T-helper 1 cell (primary cell): ENCODE measurements around the gene BNC2.
"Not testable (repeated sequence)": the region's sequence is repeated elsewhere in the genome, so short reads cannot be mapped to it uniquely, and the experiment has no call there.

ENCODE experiments used
- DNase-seq, 5 donors: peaks; one replicate each; pipeline ENCODE4 v3.0.0-alpha.2; 2012 to 2020

Gene BNC2

DNA sequence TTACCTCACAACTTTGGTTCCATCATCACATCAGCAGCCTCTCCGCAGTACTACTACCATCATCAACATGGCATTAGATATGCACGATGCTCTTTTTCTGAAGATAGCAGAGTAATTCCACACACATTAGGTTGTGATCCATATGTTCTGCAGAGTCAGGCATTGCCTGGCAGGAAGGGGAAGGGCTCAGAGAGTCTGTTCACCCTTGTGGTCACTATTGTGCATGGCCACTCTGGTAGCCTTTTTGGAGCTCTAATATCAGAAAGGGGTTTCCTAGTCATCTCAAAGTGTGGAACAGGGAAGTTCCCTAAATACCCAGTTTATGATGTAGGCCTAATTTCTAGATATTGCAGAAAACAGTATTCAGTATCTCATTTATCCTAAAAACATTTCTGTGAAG lies 373.6 kb downstream of the BNC2 start:
- no peak for DNase-seq

DNA sequence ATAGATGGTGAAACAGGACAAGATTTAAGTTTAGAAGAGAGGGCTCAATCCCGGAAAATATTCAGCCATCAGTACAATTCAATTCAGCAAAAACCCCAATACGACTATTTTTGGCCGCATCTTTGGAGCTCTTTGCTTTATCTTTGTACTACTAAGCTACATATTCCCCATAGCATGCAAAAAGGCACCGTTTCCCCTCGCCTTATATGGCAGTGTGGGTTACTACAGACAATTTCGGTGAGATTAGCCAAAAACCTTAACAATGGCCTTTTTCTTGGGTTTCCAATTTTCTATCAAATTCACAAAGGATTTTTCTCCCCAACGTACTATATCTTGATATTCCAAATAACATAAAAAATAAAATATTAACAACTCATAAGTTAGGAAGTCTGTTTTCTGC lies 382.6 kb downstream of the BNC2 start:
- DNase-seq = no peak

- DNase-seq = no peak
These were observed 384.7 kb downstream of the BNC2 start for GRCh38 chr9:16485575-16486321.

DNA sequence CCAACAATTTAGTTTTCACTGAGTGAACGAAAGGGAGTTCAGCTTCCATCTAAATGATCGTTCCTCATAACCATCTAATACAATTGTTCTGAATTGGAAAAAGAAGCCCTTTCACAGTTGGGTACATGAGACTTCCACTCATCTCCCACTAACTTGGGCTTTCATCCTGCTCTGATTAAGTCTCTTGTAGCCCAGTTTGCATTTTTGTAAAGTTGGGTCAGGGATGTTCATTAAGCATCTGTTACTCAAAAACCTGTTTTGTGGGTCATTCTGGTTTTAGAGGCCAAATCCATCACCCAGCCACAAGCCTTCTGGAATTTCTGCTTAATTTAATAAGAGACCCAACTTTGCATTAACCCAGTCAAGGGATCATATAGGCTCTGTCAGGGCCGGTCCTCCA lies 385.3 kb downstream of the BNC2 start:
- DNase-seq = no peak

DNA sequence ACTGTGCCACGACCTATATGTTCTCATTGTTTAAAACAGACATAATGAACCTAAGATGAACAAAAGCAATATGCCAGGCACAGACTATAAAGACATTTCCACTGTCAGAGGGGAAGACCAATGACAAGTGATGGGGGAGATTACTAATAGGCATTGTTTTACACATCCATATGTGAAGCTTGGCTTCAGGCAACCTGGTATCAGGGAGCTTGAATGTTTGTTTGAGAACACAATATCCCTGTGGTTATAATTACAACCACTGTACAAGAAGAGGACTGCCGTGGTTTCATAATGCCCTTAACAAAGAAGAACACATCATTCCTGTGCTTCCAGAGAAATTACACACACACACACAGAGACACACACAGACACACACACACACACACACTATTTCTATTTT lies 385.7 kb downstream of the BNC2 start:
- no peak for DNase-seq

GRCh38 chr9:16484180-16484579 lies 386.3 kb downstream of the BNC2 start:
- no peak for DNase-seq

DNA sequence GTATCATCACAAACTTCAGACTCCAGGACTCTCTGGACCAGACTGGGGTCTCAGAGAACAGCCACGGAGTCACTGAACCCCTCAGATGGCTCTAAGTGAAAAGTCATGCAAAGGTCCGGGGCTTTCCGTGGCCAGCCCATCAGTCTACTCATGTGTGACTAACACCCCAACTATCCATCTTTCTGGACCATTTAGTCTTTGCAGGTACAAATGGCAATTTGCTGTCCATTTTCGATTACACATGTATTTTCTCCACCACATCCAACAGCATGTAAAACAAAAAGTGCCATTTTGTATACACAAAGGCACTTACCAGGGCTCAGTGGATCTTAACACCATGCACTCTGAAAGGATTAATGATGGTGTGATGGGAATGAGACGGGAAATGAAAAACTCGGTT lies 387.7 kb downstream of the BNC2 start:
- no peak for DNase-seq

- DNase-seq = not testable (repeated sequence)
These were observed 389.9 kb downstream of the BNC2 start for GRCh38 chr9:16480584-16480983.

DNA sequence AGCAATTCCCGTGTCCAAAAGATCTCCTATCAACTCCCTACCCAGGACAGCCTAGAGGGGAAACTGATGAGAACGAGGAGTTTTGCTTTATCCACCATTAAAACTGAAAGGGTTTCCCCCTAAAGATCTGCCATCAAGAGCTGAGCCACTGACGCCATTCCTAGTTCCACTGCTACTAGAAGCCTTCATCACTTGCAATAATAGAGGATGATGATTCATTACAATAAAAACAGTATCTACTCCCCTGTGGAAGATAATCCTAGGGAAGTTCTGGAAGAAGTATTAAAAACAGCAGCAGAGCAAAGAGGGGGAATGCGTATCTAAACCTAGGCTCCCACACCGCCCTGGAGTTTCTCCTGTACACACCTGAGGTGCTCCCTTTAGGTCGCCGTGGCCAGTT lies 394.5 kb downstream of the BNC2 start:
- DNase-seq = no peak

DNA sequence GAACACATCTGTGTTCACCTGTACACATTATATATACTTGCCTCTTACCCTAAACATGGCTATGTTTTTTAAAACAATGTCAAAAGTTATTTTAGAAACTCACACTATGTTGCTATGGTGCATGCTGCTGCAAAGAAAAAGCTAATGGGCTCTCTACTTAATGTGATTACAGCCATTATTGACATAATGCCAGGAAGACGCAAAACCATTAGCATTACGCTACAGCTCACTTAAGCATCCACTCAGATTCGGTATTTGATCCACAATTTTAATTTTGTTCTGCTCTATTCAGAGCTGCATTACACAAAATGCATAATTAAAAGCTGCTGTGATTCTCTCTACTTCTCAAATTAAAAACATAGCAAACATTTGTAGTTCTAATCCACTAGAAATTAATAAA lies 395.2 kb downstream of the BNC2 start:
- DNase-seq = no peak

DNA sequence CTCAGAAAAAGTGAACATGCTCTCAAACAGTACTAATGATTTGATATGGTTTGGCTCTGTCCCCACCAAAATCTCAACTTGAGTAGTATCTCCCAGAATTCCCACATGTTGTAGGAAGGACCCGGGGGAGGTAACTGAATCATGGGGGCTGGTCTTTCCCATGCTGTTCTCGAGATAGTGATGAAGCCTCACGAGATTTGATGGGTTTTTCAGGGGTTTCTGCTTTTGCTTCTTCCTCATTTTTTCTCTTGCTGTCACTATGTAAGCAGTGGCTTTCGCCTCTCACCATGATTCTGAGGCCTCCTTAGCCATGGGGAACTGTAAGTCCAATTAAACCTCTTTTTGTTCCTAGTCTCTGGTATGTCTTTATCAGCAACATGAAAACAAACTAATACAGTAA lies 401.3 kb downstream of the BNC2 start:
- DNase-seq = no peak

DNA sequence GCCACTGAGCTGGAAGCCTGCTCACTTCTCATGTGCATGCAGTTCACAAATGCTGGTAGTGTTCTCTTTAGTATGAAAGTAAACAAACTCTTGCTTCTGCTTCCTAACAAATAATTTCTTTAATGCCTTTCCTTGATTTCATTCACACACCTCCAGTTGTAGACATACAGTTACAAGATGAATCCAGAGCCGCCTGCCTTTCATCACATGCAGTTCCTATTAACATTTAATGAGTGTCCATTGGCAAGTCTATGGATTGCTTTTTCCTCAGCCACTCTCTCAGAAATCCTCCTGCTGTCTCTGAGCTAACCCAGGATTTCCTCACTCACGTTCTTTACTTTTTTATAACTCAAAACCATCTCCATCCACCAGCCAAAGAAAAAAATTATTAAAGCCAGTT lies 408.6 kb downstream of the BNC2 start:
- DNase-seq = no peak

DNA sequence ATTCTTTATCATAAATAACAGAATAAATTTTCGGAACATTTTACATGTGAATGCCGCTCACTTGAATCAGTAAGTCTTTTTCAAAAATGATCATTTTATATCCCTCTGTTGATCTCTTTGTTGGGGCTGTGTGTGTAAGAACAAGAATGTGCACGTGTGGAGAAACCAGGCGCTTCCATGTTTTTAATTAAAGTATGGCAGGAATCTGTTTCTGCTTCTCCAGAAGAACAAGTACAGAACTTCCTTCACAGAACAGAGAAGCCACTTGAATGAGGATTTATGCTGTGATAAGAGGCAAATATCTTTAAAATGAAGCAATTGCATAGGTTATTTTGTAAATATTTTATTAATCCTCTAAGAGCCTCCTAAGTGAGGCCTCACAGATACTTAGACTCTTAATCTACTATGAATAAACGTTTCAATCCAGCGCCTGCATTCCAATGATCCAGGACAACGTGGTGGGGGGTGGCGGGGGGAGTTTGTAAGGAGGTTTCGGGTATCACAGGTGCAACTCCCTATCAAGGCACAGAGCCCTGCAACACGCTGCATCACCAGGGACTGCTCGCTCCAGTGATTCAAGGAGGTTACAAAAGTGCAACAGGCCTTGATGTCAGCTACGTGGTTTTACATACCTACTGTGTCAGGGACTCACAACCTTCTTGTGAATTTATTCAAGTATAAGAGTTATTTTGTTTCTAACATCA lies 409.2 kb downstream of the BNC2 start:
- DNase-seq = no peak

- DNase-seq = no peak
These were observed 409.8 kb downstream of the BNC2 start for GRCh38 chr9:16460696-16461095.

GRCh38 chr9:16459421-16460148 lies 410.9 kb downstream of the BNC2 start:
- no peak for DNase-seq

- DNase-seq = no peak
These were observed 411.6 kb downstream of the BNC2 start for GRCh38 chr9:16458696-16459420.

DNA sequence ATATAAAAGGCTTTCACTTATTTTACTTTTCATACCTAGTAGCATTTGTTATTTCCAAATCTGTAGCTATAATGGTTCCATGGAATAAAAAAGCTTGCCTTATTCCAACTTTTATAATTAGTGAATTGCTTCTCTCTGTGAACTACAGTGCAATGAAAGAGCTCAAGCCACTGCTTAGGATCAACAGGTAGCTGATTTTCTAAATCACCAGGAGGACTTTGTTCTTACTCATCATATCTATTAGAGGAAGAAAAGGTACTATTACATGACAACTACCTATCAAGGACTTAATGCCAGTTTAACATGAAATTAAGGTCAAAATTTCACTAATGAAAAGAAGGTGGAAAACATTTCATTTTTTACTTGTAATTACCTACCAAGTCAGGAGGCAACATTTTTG lies 414.6 kb downstream of the BNC2 start:
- DNase-seq = no peak

DNA sequence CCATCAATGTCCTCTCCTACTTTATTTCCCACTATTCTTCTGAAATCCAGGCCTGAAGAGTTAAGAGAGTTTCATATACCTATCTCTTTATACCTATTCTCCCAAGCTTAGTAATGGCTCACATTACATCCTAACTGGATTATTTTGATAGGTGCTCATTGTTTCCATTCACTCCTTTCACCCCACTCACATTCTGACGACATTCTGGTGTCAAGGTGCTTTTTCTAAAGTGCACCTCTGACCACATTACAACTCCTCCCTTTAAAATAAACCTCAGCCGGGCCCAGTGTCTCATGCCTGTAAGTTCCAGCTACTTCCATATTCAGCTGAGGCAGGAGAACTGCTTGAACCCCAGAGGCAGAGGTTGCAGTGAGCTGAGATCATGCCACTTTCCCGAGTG lies 417.1 kb downstream of the BNC2 start:
- no peak for DNase-seq

- no peak for DNase-seq
These were observed 419.9 kb downstream of the BNC2 start for GRCh38 chr9:16450578-16450977.

DNA sequence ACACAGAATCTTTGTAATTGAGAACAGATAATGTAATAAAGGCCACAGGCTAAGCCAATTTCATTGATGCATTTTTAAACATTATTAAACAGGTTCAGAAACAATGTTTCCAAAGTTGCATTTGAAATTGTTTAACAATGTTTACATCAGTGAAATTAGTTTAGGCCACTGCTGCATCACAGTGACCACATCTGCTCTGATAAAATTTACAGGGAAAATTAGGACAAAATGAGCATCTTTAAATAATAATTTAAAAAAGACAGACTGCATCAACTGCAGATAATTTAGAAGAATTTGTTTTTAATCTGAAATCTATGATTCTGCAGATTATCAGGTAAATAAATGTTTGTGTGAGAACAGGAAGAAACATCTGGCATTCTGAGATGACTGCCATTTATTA lies 420.4 kb downstream of the BNC2 start:
- DNase-seq = no peak

DNA sequence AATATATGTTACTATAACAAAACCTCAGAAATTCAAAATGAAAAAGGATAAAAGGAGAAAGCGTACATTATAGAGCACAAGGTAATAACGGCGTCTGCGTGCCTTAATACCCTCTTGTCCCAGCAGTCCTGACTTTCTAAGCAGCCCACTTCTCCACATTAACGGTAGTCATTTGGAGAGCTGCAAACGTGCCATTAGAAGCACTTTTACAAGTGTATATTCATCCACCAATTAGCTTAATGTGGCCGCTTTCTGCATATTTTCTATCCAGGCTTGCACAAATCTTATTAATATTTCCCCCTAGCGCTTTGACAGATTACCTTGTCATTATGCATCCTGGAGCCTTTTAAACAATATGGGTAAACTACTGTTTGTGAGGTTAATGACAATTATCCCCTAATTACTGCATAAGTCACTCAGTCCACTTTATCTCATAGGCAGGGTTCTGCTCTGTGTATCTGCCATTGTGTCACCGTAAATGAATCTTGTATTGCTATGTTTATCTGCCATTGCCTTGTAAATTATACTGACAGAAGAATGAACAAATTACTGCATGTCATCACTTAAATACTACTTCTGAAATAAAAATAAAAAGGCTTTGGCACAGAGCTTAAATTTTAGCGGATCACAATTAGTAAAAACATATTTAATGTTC lies 421.3 kb downstream of the BNC2 start:
- no peak for DNase-seq

GRCh38 chr9:16447946-16448345 lies 422.5 kb downstream of the BNC2 start:
- DNase-seq = no peak

DNA sequence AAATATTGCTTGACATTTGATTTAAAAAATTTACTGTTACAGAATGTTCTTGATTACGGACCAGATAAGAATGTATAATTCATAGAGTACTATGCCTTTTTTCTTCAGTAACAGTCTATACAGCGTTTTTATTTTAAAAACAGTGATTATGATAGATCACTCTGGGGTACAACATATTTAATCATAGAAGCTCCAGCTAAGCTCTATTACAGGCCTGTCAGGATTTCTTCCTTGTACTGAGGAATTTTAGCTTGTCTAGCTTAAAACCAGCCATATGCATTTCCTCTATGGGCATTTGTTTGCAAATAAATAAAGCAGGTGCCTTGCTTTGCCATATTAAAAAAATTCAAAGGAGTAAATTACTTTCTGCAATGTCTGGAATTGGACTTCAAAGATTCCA lies 423.8 kb downstream of the BNC2 start:
- DNase-seq = no peak
